Activated gamma-delta T cell (primary cell): Measurements from ENCODE around the gene CALN1.
"Not testable (repeated sequence)": the region's sequence is repeated elsewhere in the genome, so short reads cannot be mapped to it uniquely, and the experiment has no call there.

Experiments
- DNase-seq: peaks from one replicate; lab custom pipeline; 2025; lab: John Stamatoyannopoulos, UW

The CALN1 gene

GRCh38 chr7:72408966-72409637, 3.0 kb downstream of the CALN1 start:
- no peak for DNase-seq

- no peak for DNase-seq
These were observed 5.2 kb downstream of the CALN1 start for GRCh38 chr7:72406820-72407403.

DNA sequence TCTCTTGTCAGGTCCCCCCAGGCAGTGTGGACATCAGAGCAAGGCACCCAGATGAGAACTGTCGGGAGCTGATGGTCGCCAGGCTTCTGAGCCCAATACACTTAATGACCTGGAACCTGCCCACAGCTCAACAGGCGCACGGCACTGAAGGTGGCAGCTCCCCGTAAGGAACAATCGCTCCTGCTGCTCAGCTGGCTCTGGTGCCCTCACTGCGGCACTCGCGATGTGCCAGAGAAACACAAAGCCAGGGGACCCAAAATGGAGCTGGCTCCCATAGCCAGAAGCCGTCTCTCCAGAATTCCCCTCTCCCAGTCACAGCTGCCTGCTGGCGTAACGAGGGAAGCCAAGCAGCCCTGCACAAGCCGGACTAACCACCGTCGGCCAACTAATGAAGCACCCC, 6.3 kb downstream of the CALN1 start:
- DNase-seq = no peak

DNA sequence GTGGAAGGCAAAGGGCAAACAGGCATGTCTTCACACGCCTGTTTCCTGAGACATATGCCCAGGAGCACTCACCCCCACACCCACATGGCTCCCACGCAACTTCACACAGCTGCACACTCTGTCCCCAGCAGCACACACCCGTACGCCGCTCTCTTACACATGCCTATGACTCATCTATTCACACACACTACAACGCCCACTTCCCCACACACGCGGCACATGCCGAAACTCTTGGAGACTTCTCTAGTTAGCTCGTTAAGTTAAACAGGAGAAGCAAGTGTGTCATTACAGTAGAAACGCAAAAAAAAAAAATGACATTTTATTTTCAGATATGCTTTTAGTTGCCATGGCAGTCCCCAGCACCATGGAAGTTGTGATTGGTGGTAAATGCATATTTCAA, 6.7 kb downstream of the CALN1 start:
- no peak for DNase-seq

DNA sequence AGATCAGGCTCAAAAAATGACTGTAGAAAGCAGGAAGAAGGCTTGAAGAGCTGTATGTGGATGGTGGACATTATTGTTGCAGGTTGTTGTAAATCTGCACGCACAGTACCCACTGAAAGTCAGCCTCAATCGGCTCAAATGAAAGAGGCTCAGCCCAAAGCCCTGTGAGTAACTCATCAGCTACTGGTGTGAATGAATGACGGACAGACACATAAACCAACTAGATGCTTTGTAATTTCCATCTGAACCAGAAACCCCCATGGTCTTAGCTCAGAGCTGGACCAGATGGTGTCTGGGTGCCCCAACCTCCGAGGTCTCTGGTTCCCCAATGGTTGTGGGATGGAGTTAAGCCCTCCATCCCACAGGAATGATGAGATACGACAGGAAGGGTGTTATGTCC, 7.4 kb downstream of the CALN1 start:
- no peak for DNase-seq

- DNase-seq = no peak
These were observed 8.6 kb downstream of the CALN1 start for GRCh38 chr7:72403458-72404076.

DNA sequence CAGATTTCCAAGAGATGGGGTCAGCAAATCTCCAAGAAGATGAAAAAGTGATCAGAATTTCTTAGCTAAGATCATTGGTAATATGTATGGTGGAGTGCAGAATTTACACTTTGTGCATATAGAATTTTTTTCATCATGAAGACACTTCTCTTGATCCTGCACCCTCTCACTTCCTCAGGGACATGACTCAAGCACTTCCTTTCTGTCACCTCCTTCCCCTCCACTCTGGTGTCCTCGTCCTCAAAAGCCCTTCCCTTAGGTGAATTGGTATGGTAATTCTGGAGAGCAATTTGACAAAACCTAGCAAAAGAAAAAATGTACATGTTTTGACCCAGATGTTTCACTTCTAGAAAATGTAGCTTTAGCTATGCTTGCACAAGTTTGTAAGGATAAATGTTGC, 18.1 kb downstream of the CALN1 start:
- DNase-seq = no peak

GRCh38 chr7:72391821-72392377, 20.2 kb downstream of the CALN1 start:
- DNase-seq = no peak

DNA sequence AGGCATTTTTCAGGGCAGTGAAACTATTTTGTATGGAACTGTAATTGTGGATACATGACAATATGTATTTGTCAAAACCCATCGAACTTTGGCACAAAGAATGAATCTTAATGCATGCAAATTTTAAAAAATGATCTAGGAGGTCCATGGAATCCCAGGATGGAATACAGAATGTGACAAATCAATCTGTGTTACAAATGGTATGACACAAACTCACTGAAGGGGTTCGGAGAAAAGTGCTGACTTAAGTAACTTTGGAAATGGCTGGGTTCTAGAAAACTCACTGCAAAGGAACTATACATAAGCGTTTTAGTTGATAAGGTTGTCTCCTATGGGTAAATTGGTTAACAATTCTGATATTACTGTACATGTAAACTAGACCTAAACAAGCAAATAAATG, 26.0 kb downstream of the CALN1 start:
- no peak for DNase-seq

GRCh38 chr7:72362246-72362645, 49.9 kb downstream of the CALN1 start:
- no peak for DNase-seq

GRCh38 chr7:72345208-72345727, 66.9 kb downstream of the CALN1 start:
- no peak for DNase-seq

DNA sequence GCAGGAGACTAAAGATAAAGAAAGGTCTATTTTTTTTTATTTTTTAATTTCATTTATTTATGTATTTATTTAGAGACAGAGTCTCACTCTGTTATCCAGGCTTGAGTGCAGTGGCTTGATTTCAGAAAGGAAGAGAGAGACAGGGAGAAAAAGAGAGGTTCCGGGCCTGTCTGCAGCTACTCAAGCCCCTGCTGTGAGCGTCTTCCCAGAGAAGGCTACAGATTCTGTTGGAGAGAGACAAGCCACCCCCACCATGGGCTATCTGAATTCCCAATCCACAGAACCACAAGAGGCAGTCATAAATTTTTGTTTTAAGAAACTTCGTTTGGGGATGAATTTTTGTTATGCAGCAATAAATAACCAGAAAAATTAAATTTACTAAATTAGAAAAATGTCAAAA, 68.1 kb downstream of the CALN1 start:
- no peak for DNase-seq

- not testable (repeated sequence) for DNase-seq
These were observed 68.8 kb downstream of the CALN1 start for GRCh38 chr7:72343354-72343753.

DNA sequence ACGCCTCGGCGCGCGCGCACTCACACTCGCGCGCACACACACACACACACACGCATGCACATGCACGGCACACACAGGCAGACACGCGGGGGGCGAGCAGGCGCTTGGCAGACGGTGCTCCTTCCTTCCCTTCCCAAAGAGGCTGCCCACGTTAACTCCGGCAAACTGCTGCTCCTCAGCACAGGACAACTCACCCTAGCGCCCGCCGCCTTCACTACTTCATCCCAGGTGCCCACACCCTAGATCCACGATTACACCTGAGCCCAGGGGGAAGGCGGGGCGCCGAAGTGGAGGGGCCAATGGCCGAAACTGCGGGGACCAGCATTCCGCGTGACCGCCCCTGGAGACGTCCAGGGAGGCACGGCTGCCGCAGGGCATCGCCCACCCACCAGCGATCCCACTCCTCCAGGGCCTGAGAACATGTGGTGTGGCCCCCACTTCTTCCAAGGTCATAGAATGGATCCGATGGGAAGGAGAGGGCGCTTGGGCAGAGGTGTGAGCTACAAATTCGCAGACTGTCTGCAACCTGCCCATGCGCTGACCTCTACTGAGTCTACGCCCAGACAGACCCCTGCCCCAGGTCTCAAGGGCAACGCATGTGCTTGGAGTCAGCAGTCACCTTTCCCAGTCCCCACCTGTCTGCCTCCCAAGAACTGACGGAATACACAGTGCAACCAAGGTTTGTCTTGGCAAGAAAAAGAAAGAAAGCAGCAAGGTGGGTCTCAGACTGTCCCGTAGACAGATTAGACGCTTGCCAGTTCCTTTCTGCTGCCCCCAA, 74.6 kb downstream of the CALN1 start:
- DNase-seq = no peak

DNA sequence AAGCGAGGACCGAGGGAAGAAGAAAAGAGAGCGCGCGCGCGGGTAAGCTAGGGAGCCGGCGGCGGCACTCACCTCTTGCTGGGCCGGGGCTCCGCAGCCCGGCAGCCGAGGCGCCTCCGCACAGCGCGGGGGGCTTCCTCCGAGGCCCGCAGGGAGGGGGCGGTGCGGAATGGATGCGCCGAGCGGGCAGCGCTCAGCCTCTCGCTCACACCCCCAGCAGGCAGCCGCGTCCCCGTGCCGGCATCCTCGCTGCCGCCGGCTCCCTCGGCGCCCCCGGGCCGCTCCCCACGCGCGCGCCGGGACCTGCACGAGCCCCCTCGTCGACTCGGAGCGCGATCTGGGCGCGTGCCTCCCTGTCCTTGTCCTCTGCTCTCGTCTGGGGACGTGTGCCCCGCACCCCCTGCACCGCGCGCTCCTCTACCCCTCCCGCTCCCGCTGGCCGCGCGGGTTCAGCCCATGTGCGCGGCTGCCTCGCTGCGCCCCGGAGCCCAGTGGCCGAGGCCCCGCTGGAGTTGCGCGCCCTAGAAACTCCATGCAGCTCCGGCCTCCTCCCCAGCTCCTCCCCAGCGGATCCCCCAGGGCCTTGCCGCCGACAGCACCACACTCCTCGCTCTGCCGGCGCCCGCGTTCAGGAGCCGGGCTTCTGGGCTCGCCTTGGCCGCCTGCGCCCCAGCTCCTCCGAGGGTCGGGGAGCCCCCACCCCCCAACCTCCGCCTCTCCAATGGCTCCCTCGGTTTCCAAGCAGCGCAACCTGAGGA, 75.3 kb downstream of the CALN1 start:
- peak; percentile 10 for DNase-seq

DNA sequence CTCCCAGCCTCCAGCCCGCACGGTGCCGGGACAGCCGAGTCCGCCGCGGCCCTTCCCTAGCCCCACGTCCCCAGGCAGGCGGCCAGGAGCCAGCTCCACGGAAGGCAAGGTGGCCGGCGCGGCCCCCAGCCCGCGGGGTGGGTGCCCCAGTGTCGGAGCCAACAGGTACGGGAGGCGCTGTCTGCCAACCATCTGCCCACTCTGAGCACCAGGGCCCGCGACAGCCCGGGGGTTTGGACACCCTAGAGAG, 75.8 kb downstream of the CALN1 start:
- DNase-seq = no peak

DNA sequence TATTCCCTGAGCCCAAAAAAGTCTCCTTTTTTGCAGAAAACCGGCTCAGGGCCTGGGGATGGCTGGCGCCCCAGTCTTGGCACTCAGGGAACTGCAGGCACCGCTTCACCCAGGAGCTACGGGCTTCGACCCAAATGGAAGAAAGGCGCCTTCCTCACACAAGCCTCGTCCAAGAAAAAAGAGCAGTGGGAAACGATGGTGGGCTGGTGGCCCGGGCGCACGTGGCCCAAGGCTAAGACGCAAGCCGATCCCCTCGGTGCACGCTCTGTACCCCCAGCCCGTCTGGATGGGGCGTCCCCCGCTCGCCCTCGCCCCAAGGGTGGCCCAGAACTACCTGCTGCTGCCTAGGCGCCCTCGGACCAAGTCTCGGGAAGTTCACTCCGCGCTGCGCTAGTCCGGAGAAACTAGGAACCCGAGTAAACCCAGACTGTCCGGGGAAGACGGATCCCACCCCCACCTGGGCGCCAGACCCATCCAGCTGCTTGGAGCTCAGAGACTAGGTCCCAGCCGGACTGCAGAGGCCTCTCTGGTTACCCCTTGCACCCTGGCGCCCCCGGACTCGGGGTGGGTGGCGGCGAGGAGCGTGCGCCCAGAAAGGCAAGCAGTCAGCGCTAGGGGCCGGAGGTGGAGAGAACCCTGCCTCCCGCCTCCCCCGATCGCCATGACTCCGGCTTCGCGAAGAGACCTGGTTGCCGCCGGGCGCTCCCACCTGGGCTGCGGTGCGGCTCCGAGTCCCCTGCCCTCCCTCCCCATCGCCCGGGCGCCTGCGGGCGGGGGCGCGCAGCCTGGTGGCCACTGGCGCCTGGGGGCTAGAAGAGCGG, 76.4 kb downstream of the CALN1 start:
- DNase-seq = no peak

DNA sequence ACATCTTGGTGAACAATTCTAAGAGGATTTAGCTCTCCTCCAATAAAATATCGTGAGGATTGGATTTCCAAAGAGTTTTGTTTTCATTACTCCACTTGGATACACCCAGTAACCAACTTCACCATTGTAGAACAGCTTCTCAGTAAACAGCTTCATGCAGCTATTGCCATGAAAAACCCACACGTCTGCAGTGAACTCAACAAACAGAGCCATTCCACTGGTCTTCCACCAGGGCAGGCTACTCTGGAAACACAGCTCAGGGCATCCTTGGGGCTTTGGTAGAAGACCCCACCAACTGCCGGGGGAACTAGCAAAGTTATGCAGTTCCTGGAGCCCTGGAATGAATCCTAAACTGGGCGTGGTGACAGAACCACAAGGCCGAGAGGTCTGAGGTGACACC, 77.4 kb downstream of the CALN1 start:
- no peak for DNase-seq

- DNase-seq = no peak
These were observed 78.1 kb downstream of the CALN1 start for GRCh38 chr7:72334066-72334465.

DNA sequence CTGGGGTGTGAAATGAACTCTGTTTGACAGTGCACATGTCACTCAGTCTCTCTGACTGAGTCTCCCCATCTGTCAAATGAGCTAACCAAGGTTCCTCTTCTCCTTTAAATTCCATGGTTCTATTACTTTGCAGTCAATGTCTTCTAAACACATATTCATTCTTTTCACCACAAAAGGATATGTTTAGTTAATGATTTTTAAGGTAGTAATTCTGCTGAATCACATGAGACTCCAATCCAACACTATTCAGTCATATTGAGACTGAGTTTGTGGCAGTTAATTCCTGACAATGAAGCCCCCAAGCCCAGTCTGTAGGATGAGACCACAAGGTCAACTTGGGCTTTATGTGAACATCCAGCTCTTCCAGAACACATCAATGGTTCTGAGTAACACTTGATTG, 85.3 kb downstream of the CALN1 start:
- no peak for DNase-seq

GRCh38 chr7:72326365-72326764, 85.8 kb downstream of the CALN1 start:
- no peak for DNase-seq
